ENCODE data around the gene MCMBP. TPM values are rescaled to one million over a fixed set of nuclear protein-coding genes. Genes with fewer than 3 reads are reported as not detected.
"Not testable (repeated sequence)": the region's sequence is repeated elsewhere in the genome, so short reads cannot be mapped to it uniquely, and the experiment has no call there.

MCMBP gene
- total and polyA plus RNA-seq, 3 experiments from 2014 or later, result 58.7 to 137 (median 136) TPM

- Mint-ChIP-seq H3K36me3 (peaks cover 3 to 20% (median 3%) of the 10 kb centered on the region in 3 donors), H3K27me3 (no peaks in the 10 kb centered on the region), H3K4me1 (peaks cover 50 to 52% (median 50%) of the 10 kb centered on the region in 3 donors), H3K27ac (peak within 1 kb of the TSS; percentile 84 to 100 (median 99)), H3K9me3 (peaks cover 0 to 2% (median 0%) of the 10 kb centered on the region in 5 donors), H3K4me3 (peak within 1 kb of the TSS; percentile 91 to 100 (median 99))
- H3K4me1 ChIP-seq (ENCODE audit: insufficient read depth, low read length), result peaks cover 23% of the 10 kb centered on the region
- no peaks in the 10 kb centered on the region for H3K27me3 ChIP-seq (ENCODE audit: insufficient read depth, low read length, poor library complexity, severe bottlenecking)
- ChIA-PET POLR2A (interaction anchor here (0.6 to 1.6 kb wide), 3 partner anchors 20 to 33 kb away, joined by 3 to 37 read pairs (median 3); partner anchors contain the start of gene MCMBP), CTCF (interaction anchor here (0.6 to 1.1 kb wide), 2 partner anchors 20 to 127 kb away, joined by 3 to 12 read pairs; partner anchors contain the start of gene MCMBP)
- H3K9me3 ChIP-seq (ENCODE audit: low read length), result no peaks in the 10 kb centered on the region
- H3K36me3 ChIP-seq (ENCODE audit: insufficient read depth, low read length), result no peaks in the 10 kb centered on the region
- H3K27ac ChIP-seq (ENCODE audit: low read depth, low read length), result peak within 1 kb of the TSS; percentile 95
- H3K4me3 ChIP-seq (ENCODE audit: low read length), result peak within 1 kb of the TSS; percentile 99
- DNase-seq, result peak; percentile 82 to 93 (median 85)
These were observed 19.8 kb upstream of the MCMBP start, which contains the start of gene SEC23IP for GRCh38 chr10:119892188-119893065. Gene SEC23IP (plus strand): TSS chr10:119892730. CDS start chr10:119892783, 53 bp downstream.

- not testable (repeated sequence) for H3K27me3 ChIP-seq (ENCODE audit: insufficient read depth, low read length, poor library complexity, severe bottlenecking); H3K9me3 Mint-ChIP-seq; H3K9me3 ChIP-seq (ENCODE audit: low read length); DNase-seq; H3K27me3 Mint-ChIP-seq; H3K36me3 ChIP-seq (ENCODE audit: insufficient read depth, low read length)
- Mint-ChIP-seq H3K27ac (peak overlapping the region in 7 of 8 donors; percentile 31 to 100 (median 96)), H3K36me3 (peaks cover under 1 to 20% (median 3%) of the 10 kb centered on the region in 3 donors), H3K4me3 (peak overlapping the region; percentile 91 to 100 (median 99)), H3K4me1 (peaks cover 43 to 46% (median 44%) of the 10 kb centered on the region in 3 donors)
- peaks cover 20% of the 10 kb centered on the region for H3K4me1 ChIP-seq (ENCODE audit: insufficient read depth, low read length)
- H3K27ac ChIP-seq (ENCODE audit: low read depth, low read length), result peak overlapping the region; percentile 95
- peak overlapping the region; percentile 99 for H3K4me3 ChIP-seq (ENCODE audit: low read length)
- ChIA-PET CTCF (interaction anchor here (1.1 kb wide), 1 partner anchor 20 kb away, joined by 12 read pairs; the partner anchor contains the start of gene MCMBP), POLR2A (interaction anchor here (0.8 to 1.6 kb wide), 3 partner anchors 19 to 33 kb away, joined by 3 to 37 read pairs (median 3); partner anchors contain the start of gene MCMBP)
These were observed 19.2 kb upstream of the MCMBP start for GRCh38 chr10:119891849-119892187.

- Mint-ChIP-seq H3K36me3 (peaks cover 0 to 14% (median 3%) of the 10 kb centered on the region in 3 donors), H3K4me3 (peak overlapping the region in 2 of 7 donors; percentile 36 to 37), H3K4me1 (peaks cover 28 to 31% (median 29%) of the 10 kb centered on the region in 3 donors)
- H3K9me3 Mint-ChIP-seq; H3K36me3 ChIP-seq (ENCODE audit: insufficient read depth, low read length); DNase-seq; H3K4me3 ChIP-seq (ENCODE audit: low read length); H3K27ac ChIP-seq (ENCODE audit: low read depth, low read length); H3K27me3 ChIP-seq (ENCODE audit: insufficient read depth, low read length, poor library complexity, severe bottlenecking); H3K9me3 ChIP-seq (ENCODE audit: low read length); H3K27me3 Mint-ChIP-seq; H3K27ac Mint-ChIP-seq; POLR2A ChIA-PET: not testable (repeated sequence)
- CTCF ChIA-PET, result interaction anchor here (1.0 kb wide), 1 partner anchor 9 kb away, joined by 3 read pairs; no protein-coding TSS in a partner anchor
- peaks cover 16% of the 10 kb centered on the region for H3K4me1 ChIP-seq (ENCODE audit: insufficient read depth, low read length)
These were observed 17.7 kb upstream of the MCMBP start for GRCh38 chr10:119890307-119890706.

- POLR2A ChIA-PET; H3K9me3 Mint-ChIP-seq; H3K27ac ChIP-seq (ENCODE audit: low read depth, low read length); DNase-seq; H3K4me3 ChIP-seq (ENCODE audit: low read length); H3K9me3 ChIP-seq (ENCODE audit: low read length); H3K36me3 ChIP-seq (ENCODE audit: insufficient read depth, low read length); H3K27me3 Mint-ChIP-seq; CTCF ChIA-PET; H3K27me3 ChIP-seq (ENCODE audit: insufficient read depth, low read length, poor library complexity, severe bottlenecking): not testable (repeated sequence)
- Mint-ChIP-seq H3K27ac (peak overlapping the region in 2 of 8 donors; percentile 24 to 37), H3K4me1 (peaks cover 18 to 20% (median 19%) of the 10 kb centered on the region in 3 donors), H3K36me3 (peaks cover 0 to 13% (median 3%) of the 10 kb centered on the region in 3 donors), H3K4me3 (peak overlapping the region in 1 of 7 donors; percentile 74)
- H3K4me1 ChIP-seq (ENCODE audit: insufficient read depth, low read length), result peaks cover 15% of the 10 kb centered on the region
These were observed 16.6 kb upstream of the MCMBP start for GRCh38 chr10:119889201-119889600.

GRCh38 chr10:119888715-119889114, 16.1 kb upstream of the MCMBP start:
- H3K36me3 Mint-ChIP-seq, result peaks cover 0 to 11% (median 3%) of the 10 kb centered on the region in 3 donors
- H3K27ac Mint-ChIP-seq; H3K27me3 ChIP-seq (ENCODE audit: insufficient read depth, low read length, poor library complexity, severe bottlenecking); H3K27me3 Mint-ChIP-seq; H3K36me3 ChIP-seq (ENCODE audit: insufficient read depth, low read length); POLR2A ChIA-PET; H3K27ac ChIP-seq (ENCODE audit: low read depth, low read length); H3K9me3 Mint-ChIP-seq; H3K4me3 ChIP-seq (ENCODE audit: low read length); DNase-seq; H3K9me3 ChIP-seq (ENCODE audit: low read length); CTCF ChIA-PET: not testable (repeated sequence)
- peaks cover 13 to 15% (median 14%) of the 10 kb centered on the region in 3 donors for H3K4me1 Mint-ChIP-seq
- H3K4me1 ChIP-seq (ENCODE audit: insufficient read depth, low read length), result peaks cover 10% of the 10 kb centered on the region
- H3K4me3 Mint-ChIP-seq, result peak overlapping the region in 1 of 7 donors; percentile 74

- H3K27me3 Mint-ChIP-seq; H3K4me3 ChIP-seq (ENCODE audit: low read length); H3K4me1 Mint-ChIP-seq; H3K27me3 ChIP-seq (ENCODE audit: insufficient read depth, low read length, poor library complexity, severe bottlenecking); H3K4me1 ChIP-seq (ENCODE audit: insufficient read depth, low read length); H3K9me3 Mint-ChIP-seq; H3K4me3 Mint-ChIP-seq; CTCF ChIA-PET; H3K27ac ChIP-seq (ENCODE audit: low read depth, low read length); DNase-seq; H3K36me3 Mint-ChIP-seq; H3K9me3 ChIP-seq (ENCODE audit: low read length); H3K36me3 ChIP-seq (ENCODE audit: insufficient read depth, low read length): not testable (repeated sequence)
- H3K27ac Mint-ChIP-seq, result peak overlapping the region in 1 of 8 donors; percentile 16
- POLR2A ChIA-PET, result interaction anchor here (0.6 kb wide), 1 partner anchor 785 kb away, joined by 6 read pairs; no protein-coding TSS in a partner anchor
These were observed 13.4 kb upstream of the MCMBP start for GRCh38 chr10:119886070-119886469.

- H3K36me3 Mint-ChIP-seq; H3K36me3 ChIP-seq (ENCODE audit: insufficient read depth, low read length); POLR2A ChIA-PET; H3K27ac Mint-ChIP-seq; CTCF ChIA-PET; H3K27me3 Mint-ChIP-seq; H3K4me3 ChIP-seq (ENCODE audit: low read length); DNase-seq; H3K4me1 Mint-ChIP-seq; H3K4me1 ChIP-seq (ENCODE audit: insufficient read depth, low read length); H3K27ac ChIP-seq (ENCODE audit: low read depth, low read length); H3K27me3 ChIP-seq (ENCODE audit: insufficient read depth, low read length, poor library complexity, severe bottlenecking); H3K4me3 Mint-ChIP-seq; H3K9me3 ChIP-seq (ENCODE audit: low read length); H3K9me3 Mint-ChIP-seq: not testable (repeated sequence)
These were observed 11.4 kb upstream of the MCMBP start for GRCh38 chr10:119883901-119884611.
